H9 (cell line): ENCODE data around the gene HEATR1. TPM values are rescaled to one million over a fixed set of nuclear protein-coding genes. Genes with fewer than 3 reads are reported as not detected.

Experiments
- DNase-seq: peaks from one replicate; pipeline ENCODE4 v3.0.0-alpha.2; 2017
- H2AFZ ChIP-seq: one replicate; pipeline ENCODE4 v1.6.1; 2013; ENCODE audit warnings: mild to moderate bottlenecking, low read length, control low read depth, moderate library complexity
- H2AK5ac ChIP-seq: 2 replicates; pipeline ENCODE4 v1.6.1; 2013; ENCODE audit warnings: low read length, control low read depth, mixed read lengths; ENCODE audit not compliant: insufficient read length
- H2BK120ac ChIP-seq: one replicate; pipeline ENCODE4 v1.6.1; 2013; ENCODE audit warnings: low read depth, mild to moderate bottlenecking, low read length, control low read depth, inconsistent platforms; ENCODE audit not compliant: poor library complexity, severe bottlenecking
- H2BK12ac ChIP-seq: 2 replicates; pipeline ENCODE4 v1.6.1; 2013; ENCODE audit warnings: low read length, control low read depth, mixed read lengths, low read depth; ENCODE audit not compliant: insufficient read length
- H2BK15ac ChIP-seq: 2 replicates; pipeline ENCODE4 v1.6.1; 2013; ENCODE audit warnings: low read depth, low read length, control low read depth
- H2BK20ac ChIP-seq: one replicate; pipeline ENCODE4 v1.6.1; 2013; ENCODE audit warnings: low read depth, mild to moderate bottlenecking, low read length, control low read depth, inconsistent platforms; ENCODE audit not compliant: poor library complexity, severe bottlenecking
- H2BK5ac ChIP-seq: 2 replicates; pipeline ENCODE4 v1.6.1; 2013; ENCODE audit warnings: low read length, control low read depth, mixed read lengths; ENCODE audit not compliant: insufficient read length
- H3K14ac ChIP-seq: 2 replicates; pipeline ENCODE4 v1.6.1; 2013; ENCODE audit warnings: low read length, control low read depth; ENCODE audit not compliant: insufficient read depth
- H3K18ac ChIP-seq: 2 replicates; pipeline ENCODE4 v1.6.1; 2013; ENCODE audit warnings: low read depth, mild to moderate bottlenecking, mixed read lengths, low read length, control low read depth; ENCODE audit not compliant: insufficient read length
- H3K23ac ChIP-seq: 2 replicates; pipeline ENCODE4 v1.6.1; 2013; ENCODE audit warnings: low read length, control low read depth, mixed read lengths, low read depth; ENCODE audit not compliant: insufficient read length
- H3K23me2 ChIP-seq: 2 replicates; pipeline ENCODE4 v1.6.1; 2013; ENCODE audit warnings: low read depth, mild to moderate bottlenecking, mixed read lengths, low read length, control low read depth; ENCODE audit not compliant: insufficient read length, poor library complexity, severe bottlenecking
- H3K27ac ChIP-seq: 2 replicates; pipeline ENCODE4 v1.5.1; 2013; ENCODE audit warnings: low read length, control low read depth, mixed read lengths, low read depth; ENCODE audit not compliant: insufficient read length
- H3K27me3 ChIP-seq: 2 replicates; pipeline ENCODE4 v1.6.1; 2013; ENCODE audit warnings: low read length, control low read depth, inconsistent platforms; ENCODE audit not compliant: insufficient read depth
- H3K4ac ChIP-seq: 2 replicates; pipeline ENCODE4 v1.6.1; 2013; ENCODE audit warnings: low read depth, mild to moderate bottlenecking, control low read depth, inconsistent platforms, low read length, moderate library complexity
- H3K4me1 ChIP-seq: 2 replicates; pipeline ENCODE4 v1.6.1; 2013; ENCODE audit warnings: low read length, control low read depth, inconsistent platforms; ENCODE audit not compliant: insufficient read depth
- H3K4me2 ChIP-seq: 2 replicates; pipeline ENCODE4 v1.6.1; 2013; ENCODE audit warnings: low read length, control low read depth, mixed read lengths; ENCODE audit not compliant: insufficient read length, insufficient read depth
- H3K56ac ChIP-seq: 2 replicates; pipeline ENCODE4 v1.6.1; 2013; ENCODE audit warnings: low read depth, mild to moderate bottlenecking, mixed read lengths, low read length, control low read depth; ENCODE audit not compliant: insufficient read length
- H3K79me1 ChIP-seq: 2 replicates; pipeline ENCODE4 v1.6.1; 2013; ENCODE audit warnings: low read depth, mild to moderate bottlenecking, moderate library complexity, low read length, control low read depth, inconsistent platforms; ENCODE audit not compliant: insufficient read depth, poor library complexity, severe bottlenecking
- H3K79me2 ChIP-seq: 2 replicates; pipeline ENCODE4 v1.6.1; 2013; ENCODE audit warnings: low read length, control low read depth, inconsistent platforms; ENCODE audit not compliant: insufficient read depth
- H3K9ac ChIP-seq: 2 replicates; pipeline ENCODE4 v1.6.1; 2013; ENCODE audit warnings: low read length, control low read depth, mixed read lengths; ENCODE audit not compliant: insufficient read length; ENCODE audit errors: extremely low read depth
- H3K9me3 ChIP-seq: one replicate; pipeline ENCODE4 v1.6.1; 2013; ENCODE audit warnings: low read depth, low read length, inconsistent platforms; ENCODE audit not compliant: control insufficient read depth
- H3T11ph ChIP-seq: one replicate; pipeline ENCODE4 v1.6.1; 2013; ENCODE audit warnings: mild to moderate bottlenecking, low read length, control low read depth, inconsistent platforms
- H4K20me1 ChIP-seq: one replicate; pipeline ENCODE4 v1.6.1; 2013; ENCODE audit not compliant: control insufficient read depth, insufficient read length, insufficient read depth
- H4K5ac ChIP-seq: 2 replicates; pipeline ENCODE4 v1.6.1; 2013; ENCODE audit warnings: low read depth, mild to moderate bottlenecking, mixed read lengths, low read length, control low read depth; ENCODE audit not compliant: insufficient read length
- H4K8ac ChIP-seq: replicated peaks from 2 replicates; pipeline ENCODE4 v1.6.1; 2013; ENCODE audit warnings: low read length, control low read depth, mixed read lengths, low read depth; ENCODE audit not compliant: insufficient read length
- H4K91ac ChIP-seq: 2 replicates; pipeline ENCODE4 v1.6.1; 2013; ENCODE audit warnings: low read depth, mild to moderate bottlenecking, moderate library complexity, mixed read lengths, low read length, control low read depth; ENCODE audit not compliant: insufficient read length
- H3K27ac Mint-ChIP-seq, 3 experiments: 2 replicates in 2 of 3; 3 replicates in 1 of 3; pipeline ENCODE4 v1.8.0; 2020 to 2021; ENCODE audit warnings: mixed read lengths in 3 of 3, mild to moderate bottlenecking in 1 of 3, moderate library complexity in 1 of 3
- H3K27me3 Mint-ChIP-seq: 2 replicates; pipeline ENCODE4 v1.8.0; 2021; ENCODE audit warnings: low read depth, mild to moderate bottlenecking, moderate library complexity, mixed read lengths
- H3K36me3 Mint-ChIP-seq, 3 experiments: 2 replicates in 2 of 3; 3 replicates in 1 of 3; pipeline ENCODE4 v1.8.0; 2020 to 2021; ENCODE audit warnings: low read depth in 3 of 3, mixed read lengths in 3 of 3; ENCODE audit not compliant: insufficient read depth in 1 of 3
- H3K4me1 Mint-ChIP-seq, 2 experiments: 2 replicates each; pipeline ENCODE4 v1.8.0; 2020; ENCODE audit warnings: mixed read lengths in 2 of 2
- H3K4me3 Mint-ChIP-seq, 2 experiments: 2 replicates in 1 of 2; 3 replicates in 1 of 2; pipeline ENCODE4 v1.8.0; 2020 to 2021; ENCODE audit warnings: mild to moderate bottlenecking in 2 of 2, mixed read lengths in 2 of 2, moderate library complexity in 1 of 2
- H3K9me3 Mint-ChIP-seq, 2 experiments: 2 replicates in 1 of 2; 3 replicates in 1 of 2; pipeline ENCODE4 v1.8.0; 2020; ENCODE audit warnings: mild to moderate bottlenecking in 2 of 2, mixed read lengths in 2 of 2, moderate library complexity in 1 of 2
- WGBS: extraction: QIAGEN DNeasy Blood & Tissue Kit; methylation state at CpG from one replicate; pipeline ENCODE4 v1.1.7; 2013; ENCODE audit warnings: missing lambda C conversion rate, low lambda C conversion rate, mixed read lengths; ENCODE audit not compliant: insufficient read length; ENCODE audit errors: extremely low coverage; 5-methylcytosine and 5-hydroxymethylcytosine counted together
- total RNA-seq: library from RNA; stranded (reverse); gene quantifications from 2 replicates; pipeline ENCODE4 v1.2.1, GENCODE V29; 2021
- TF ChIP-seq, protein P1 (sequence below): fragments of 200-600 bp; sonication (generic); conservative IDR thresholded peaks from 3 replicates; pipeline ENCODE4 v1.8.0; 2021; ENCODE audit warnings: antibody characterized with exemption, mild to moderate bottlenecking

The HEATR1 gene
- total RNA-seq, 1 experiment from 2014 or later = 88.2 TPM

DNA sequence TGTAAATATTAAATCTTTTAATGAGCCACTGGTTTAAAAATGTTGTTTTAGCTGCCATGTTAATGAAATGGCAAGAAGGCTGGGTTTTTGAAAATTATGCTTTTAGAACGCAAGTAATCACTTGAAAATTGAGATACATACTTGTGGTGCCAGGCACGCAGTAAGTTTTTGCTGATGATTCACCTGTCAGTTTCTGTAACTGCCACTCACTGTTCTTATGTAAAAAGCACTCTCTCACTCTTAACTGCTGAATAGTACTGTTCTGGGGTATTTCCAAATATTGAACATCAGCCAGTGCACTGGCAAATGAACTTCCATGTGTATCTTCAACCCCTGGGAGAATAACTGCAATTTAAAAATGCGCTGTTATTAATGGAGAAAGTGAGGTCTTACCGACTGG lies 62.6 kb downstream of the HEATR1 start:
- Histone ChIP-seq H4K91ac (no peak overlapping the region), H4K5ac (no peak overlapping the region), H3K4me1 (no peaks in the 10 kb centered on the region), H2AK5ac (no peak overlapping the region), H3K14ac (no peak overlapping the region), H3K9me3 (no peaks in the 10 kb centered on the region), H3K4me2 (no peak overlapping the region), H3K27ac (no peak overlapping the region), H3K18ac (no peak overlapping the region), H3K4ac (no peak overlapping the region), H2BK5ac (no peak overlapping the region), H3K27me3 (no peaks in the 10 kb centered on the region), H2BK20ac (no peak overlapping the region), H3T11ph (no peak overlapping the region), H4K20me1 (no peaks in the 10 kb centered on the region), H3K23me2 (no peaks in the 10 kb centered on the region), H2BK15ac (no peak overlapping the region), H3K23ac (no peak overlapping the region), H4K8ac (no peak overlapping the region), H3K56ac (no peak overlapping the region), H3K79me2 (no peaks in the 10 kb centered on the region), H3K9ac (no peak overlapping the region), H2BK120ac (no peak overlapping the region), H2BK12ac (no peak overlapping the region), H2AFZ (no peak overlapping the region), H3K79me1 (no peaks in the 10 kb centered on the region)
- TF ChIP-seq, protein P1, sequence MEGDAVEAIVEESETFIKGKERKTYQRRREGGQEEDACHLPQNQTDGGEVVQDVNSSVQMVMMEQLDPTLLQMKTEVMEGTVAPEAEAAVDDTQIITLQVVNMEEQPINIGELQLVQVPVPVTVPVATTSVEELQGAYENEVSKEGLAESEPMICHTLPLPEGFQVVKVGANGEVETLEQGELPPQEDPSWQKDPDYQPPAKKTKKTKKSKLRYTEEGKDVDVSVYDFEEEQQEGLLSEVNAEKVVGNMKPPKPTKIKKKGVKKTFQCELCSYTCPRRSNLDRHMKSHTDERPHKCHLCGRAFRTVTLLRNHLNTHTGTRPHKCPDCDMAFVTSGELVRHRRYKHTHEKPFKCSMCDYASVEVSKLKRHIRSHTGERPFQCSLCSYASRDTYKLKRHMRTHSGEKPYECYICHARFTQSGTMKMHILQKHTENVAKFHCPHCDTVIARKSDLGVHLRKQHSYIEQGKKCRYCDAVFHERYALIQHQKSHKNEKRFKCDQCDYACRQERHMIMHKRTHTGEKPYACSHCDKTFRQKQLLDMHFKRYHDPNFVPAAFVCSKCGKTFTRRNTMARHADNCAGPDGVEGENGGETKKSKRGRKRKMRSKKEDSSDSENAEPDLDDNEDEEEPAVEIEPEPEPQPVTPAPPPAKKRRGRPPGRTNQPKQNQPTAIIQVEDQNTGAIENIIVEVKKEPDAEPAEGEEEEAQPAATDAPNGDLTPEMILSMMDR = no peak
- WGBS = no CpG with 5 or more reads among the region's 4 CpGs
- H3K9me3 Mint-ChIP-seq = no peaks in the 10 kb centered on the region; a peak in 1 of 5 replicates
- H3K36me3 Mint-ChIP-seq = peaks cover 7 to 50% (median 34%) of the 10 kb centered on the region in 3 experiments; a peak in 5 of 7 replicates
- no peak overlapping the region for H3K4me3 Mint-ChIP-seq
- no peak overlapping the region for H3K27ac Mint-ChIP-seq
- no peaks in the 10 kb centered on the region for H3K4me1 Mint-ChIP-seq
- H3K27me3 Mint-ChIP-seq = no peaks in the 10 kb centered on the region
- no peak for DNase-seq
